ENCODE data around the gene IGSF9. TPM values are rescaled to one million over a fixed set of nuclear protein-coding genes. Genes with fewer than 3 reads are reported as not detected.
A peak's percentile ranks its signal among the peaks of the same experiment; 100 is the strongest.

IGSF9 gene
- total RNA-seq, 1 donor from 2014 or later, result 2.1 TPM

DNA sequence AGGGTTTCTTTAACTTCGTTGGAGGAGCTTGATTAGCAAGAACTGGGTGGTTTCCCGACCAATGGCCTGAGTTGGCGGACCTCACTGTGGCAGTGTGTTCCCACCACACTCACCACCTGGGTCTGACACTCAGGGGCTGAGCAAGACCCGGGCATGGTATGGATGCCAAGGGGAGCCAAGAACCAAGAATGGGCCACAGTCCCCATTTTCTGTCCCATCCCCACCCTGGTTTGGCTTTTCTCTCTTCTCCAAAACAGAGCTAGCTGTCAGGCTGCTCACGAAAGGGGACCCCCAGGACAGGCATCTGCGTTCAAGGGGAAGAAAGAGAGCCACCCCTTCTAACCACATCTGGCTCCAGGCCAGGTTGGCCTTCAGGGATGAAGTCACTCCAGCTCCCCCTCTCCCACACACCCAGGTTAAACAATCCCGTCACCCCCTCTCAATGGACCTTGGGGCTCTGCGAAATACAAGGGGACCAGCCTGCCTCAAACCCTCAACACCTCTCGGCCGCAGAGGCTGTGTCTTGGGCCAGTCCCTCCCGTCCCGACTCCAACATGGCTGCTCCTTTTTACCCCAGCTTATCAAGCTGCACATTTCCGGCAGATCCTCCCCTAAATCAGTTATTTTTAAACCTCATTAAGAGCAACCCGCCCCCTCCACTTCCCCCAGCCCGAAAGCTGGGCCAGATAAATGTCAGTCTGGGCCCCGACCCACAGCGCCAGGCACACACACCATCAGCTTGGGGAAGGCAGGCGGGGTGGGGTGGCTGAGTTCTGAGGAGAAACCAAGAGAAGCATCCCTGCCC, 23.5 kb downstream of the IGSF9 start:
- FAIRE-seq (no peak), DNase-seq (ENCODE audit: low read depth) (peak; percentile 53)
- no peaks in the 10 kb centered on the region for H3K27me3 Mint-ChIP-seq (ENCODE audit: low read depth, unreplicated experiment)
- peak overlapping the region; percentile 99 for H3K27ac Mint-ChIP-seq (ENCODE audit: unreplicated experiment)
- TF ChIP-seq EZH2 (IDR thresholded peaks at IDR 0.05; ENCODE audit: insufficient read depth, low read length), result no peak
- TF ChIP-seq, protein P1, sequence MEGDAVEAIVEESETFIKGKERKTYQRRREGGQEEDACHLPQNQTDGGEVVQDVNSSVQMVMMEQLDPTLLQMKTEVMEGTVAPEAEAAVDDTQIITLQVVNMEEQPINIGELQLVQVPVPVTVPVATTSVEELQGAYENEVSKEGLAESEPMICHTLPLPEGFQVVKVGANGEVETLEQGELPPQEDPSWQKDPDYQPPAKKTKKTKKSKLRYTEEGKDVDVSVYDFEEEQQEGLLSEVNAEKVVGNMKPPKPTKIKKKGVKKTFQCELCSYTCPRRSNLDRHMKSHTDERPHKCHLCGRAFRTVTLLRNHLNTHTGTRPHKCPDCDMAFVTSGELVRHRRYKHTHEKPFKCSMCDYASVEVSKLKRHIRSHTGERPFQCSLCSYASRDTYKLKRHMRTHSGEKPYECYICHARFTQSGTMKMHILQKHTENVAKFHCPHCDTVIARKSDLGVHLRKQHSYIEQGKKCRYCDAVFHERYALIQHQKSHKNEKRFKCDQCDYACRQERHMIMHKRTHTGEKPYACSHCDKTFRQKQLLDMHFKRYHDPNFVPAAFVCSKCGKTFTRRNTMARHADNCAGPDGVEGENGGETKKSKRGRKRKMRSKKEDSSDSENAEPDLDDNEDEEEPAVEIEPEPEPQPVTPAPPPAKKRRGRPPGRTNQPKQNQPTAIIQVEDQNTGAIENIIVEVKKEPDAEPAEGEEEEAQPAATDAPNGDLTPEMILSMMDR (IDR thresholded peaks at IDR 0.05; ENCODE audit: insufficient read depth, low read depth, low read length), result no peak
- H3K4me1 ChIP-seq (ENCODE audit: insufficient read depth, low read length), result peaks cover 48% of the 10 kb centered on the region
- H3K9me3 ChIP-seq (ENCODE audit: insufficient read depth, low read depth, low read length), result no peaks in the 10 kb centered on the region
- peak overlapping the region; percentile 90 for H3K4me3 Mint-ChIP-seq (ENCODE audit: unreplicated experiment)
- no peaks in the 10 kb centered on the region for H3K9me3 Mint-ChIP-seq (ENCODE audit: unreplicated experiment)
- peaks cover 30% of the 10 kb centered on the region for H3K36me3 ChIP-seq (ENCODE audit: insufficient read depth, low read length)
- H4K20me1 ChIP-seq (ENCODE audit: insufficient read depth, low read length), result peaks cover 65% of the 10 kb centered on the region
- peak overlapping the region; percentile 98 for H3K4me2 ChIP-seq (ENCODE audit: low read length)
- H3K4me1 Mint-ChIP-seq (ENCODE audit: low read depth, unreplicated experiment), result peaks cover 51% of the 10 kb centered on the region
- peak overlapping the region; percentile 99 for H3K9ac ChIP-seq (ENCODE audit: low read length)
- H3K27me3 ChIP-seq (ENCODE audit: insufficient read depth, low read length), result no peaks in the 10 kb centered on the region
- H3K36me3 Mint-ChIP-seq (ENCODE audit: low read depth, unreplicated experiment), result peaks cover 23% of the 10 kb centered on the region
- H3K4me3 ChIP-seq (ENCODE audit: insufficient read depth, low read depth, low read length), result peak overlapping the region; percentile 98
- no peak overlapping the region for H2AFZ ChIP-seq (ENCODE audit: low read depth, low read length)
- H3K27ac ChIP-seq (ENCODE audit: low read depth, low read length), result peak overlapping the region; percentile 100
- peaks cover 80% of the 10 kb centered on the region for H3K79me2 ChIP-seq (ENCODE audit: insufficient read depth, low read length)

- peaks cover 26% of the 10 kb centered on the region for H3K36me3 Mint-ChIP-seq (ENCODE audit: low read depth, unreplicated experiment)
- no peaks in the 10 kb centered on the region for H3K27me3 Mint-ChIP-seq (ENCODE audit: low read depth, unreplicated experiment)
- DNase-seq (ENCODE audit: low read depth) (peak; percentile 20), FAIRE-seq (no peak)
- Histone ChIP-seq H3K27me3 (ENCODE audit: insufficient read depth, low read length) (no peaks in the 10 kb centered on the region), H3K9ac (ENCODE audit: low read length) (peak overlapping the region; percentile 99), H3K4me2 (ENCODE audit: low read length) (peak overlapping the region; percentile 98), H2AFZ (ENCODE audit: low read depth, low read length) (no peak overlapping the region), H4K20me1 (ENCODE audit: insufficient read depth, low read length) (peaks cover 71% of the 10 kb centered on the region), H3K4me1 (ENCODE audit: insufficient read depth, low read length) (peaks cover 55% of the 10 kb centered on the region), H3K4me3 (ENCODE audit: insufficient read depth, low read depth, low read length) (peak overlapping the region; percentile 98), H3K79me2 (ENCODE audit: insufficient read depth, low read length) (peaks cover 80% of the 10 kb centered on the region), H3K27ac (ENCODE audit: low read depth, low read length) (peak overlapping the region; percentile 100), H3K36me3 (ENCODE audit: insufficient read depth, low read length) (peaks cover 32% of the 10 kb centered on the region), H3K9me3 (ENCODE audit: insufficient read depth, low read depth, low read length) (no peaks in the 10 kb centered on the region)
- peaks cover 53% of the 10 kb centered on the region for H3K4me1 Mint-ChIP-seq (ENCODE audit: low read depth, unreplicated experiment)
- peak overlapping the region; percentile 55 for H3K4me3 Mint-ChIP-seq (ENCODE audit: unreplicated experiment)
- H3K27ac Mint-ChIP-seq (ENCODE audit: unreplicated experiment), result peak overlapping the region; percentile 4
- no peaks in the 10 kb centered on the region for H3K9me3 Mint-ChIP-seq (ENCODE audit: unreplicated experiment)
- TF ChIP-seq, protein P1 (IDR thresholded peaks at IDR 0.05; ENCODE audit: insufficient read depth, low read depth, low read length), result no peak
- no peak for TF ChIP-seq EZH2 (IDR thresholded peaks at IDR 0.05; ENCODE audit: insufficient read depth, low read length)
Measured at GRCh38 chr1:159921251-159921650, 24.2 kb downstream of the IGSF9 start.

GRCh38 chr1:159920651-159921050, 24.8 kb downstream of the IGSF9 start:
- H3K9me3 ChIP-seq (ENCODE audit: insufficient read depth, low read depth, low read length), result no peaks in the 10 kb centered on the region

More at GRCh38 chr1:159920651-159921050, 24.8 kb downstream of the IGSF9 start:
- no peaks in the 10 kb centered on the region for H3K9me3 Mint-ChIP-seq (ENCODE audit: unreplicated experiment)
- Histone ChIP-seq H3K79me2 (ENCODE audit: insufficient read depth, low read length) (peaks cover 79% of the 10 kb centered on the region), H2AFZ (ENCODE audit: low read depth, low read length) (no peak overlapping the region), H4K20me1 (ENCODE audit: insufficient read depth, low read length) (peaks cover 71% of the 10 kb centered on the region), H3K4me3 (ENCODE audit: insufficient read depth, low read depth, low read length) (peak overlapping the region; percentile 11), H3K36me3 (ENCODE audit: insufficient read depth, low read length) (peaks cover 32% of the 10 kb centered on the region), H3K4me2 (ENCODE audit: low read length) (peak overlapping the region; percentile 98), H3K27me3 (ENCODE audit: insufficient read depth, low read length) (no peaks in the 10 kb centered on the region), H3K4me1 (ENCODE audit: insufficient read depth, low read length) (peaks cover 61% of the 10 kb centered on the region), H3K9ac (ENCODE audit: low read length) (peak overlapping the region; percentile 99), H3K27ac (ENCODE audit: low read depth, low read length) (peak overlapping the region; percentile 100)
- no peak overlapping the region for H3K27ac Mint-ChIP-seq (ENCODE audit: unreplicated experiment)
- no peak for DNase-seq (ENCODE audit: low read depth)
- H3K36me3 Mint-ChIP-seq (ENCODE audit: low read depth, unreplicated experiment), result peaks cover 26% of the 10 kb centered on the region
- no peak for FAIRE-seq
- peaks cover 59% of the 10 kb centered on the region for H3K4me1 Mint-ChIP-seq (ENCODE audit: low read depth, unreplicated experiment)
- no peak for TF ChIP-seq EZH2 (IDR thresholded peaks at IDR 0.05; ENCODE audit: insufficient read depth, low read length)
- TF ChIP-seq, protein P1 (IDR thresholded peaks at IDR 0.05; ENCODE audit: insufficient read depth, low read depth, low read length), result no peak
- peak overlapping the region; percentile 55 for H3K4me3 Mint-ChIP-seq (ENCODE audit: unreplicated experiment)
- no peaks in the 10 kb centered on the region for H3K27me3 Mint-ChIP-seq (ENCODE audit: low read depth, unreplicated experiment)
